ENCODE measurements around the gene EAF1.

Gene EAF1

DNA sequence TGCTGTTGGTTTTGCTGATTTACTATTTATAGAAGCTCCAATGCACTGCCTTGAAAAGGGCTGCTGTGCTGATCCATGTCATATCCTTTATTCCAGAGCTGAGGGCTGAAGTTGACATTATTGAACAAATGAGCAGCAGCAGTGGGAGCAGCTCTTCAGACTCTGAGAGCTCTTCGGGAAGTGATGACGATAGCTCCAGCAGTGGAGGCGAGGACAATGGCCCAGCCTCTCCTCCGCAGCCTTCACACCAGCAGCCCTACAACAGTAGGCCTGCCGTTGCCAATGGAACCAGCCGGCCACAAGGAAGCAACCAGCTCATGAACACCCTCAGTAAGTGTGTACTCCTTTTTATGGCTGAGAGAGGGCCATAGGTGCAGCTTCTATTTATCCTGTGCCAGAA, 8.8 kb downstream of the EAF1 start:
- Mint-ChIP-seq H3K27ac (no peak overlapping the region), H3K27me3 (ENCODE audit: low read depth, poor library complexity) (no peaks in the 10 kb centered on the region), H3K36me3 (ENCODE audit: low read depth) (peaks cover 67% of the 10 kb centered on the region)

DNA sequence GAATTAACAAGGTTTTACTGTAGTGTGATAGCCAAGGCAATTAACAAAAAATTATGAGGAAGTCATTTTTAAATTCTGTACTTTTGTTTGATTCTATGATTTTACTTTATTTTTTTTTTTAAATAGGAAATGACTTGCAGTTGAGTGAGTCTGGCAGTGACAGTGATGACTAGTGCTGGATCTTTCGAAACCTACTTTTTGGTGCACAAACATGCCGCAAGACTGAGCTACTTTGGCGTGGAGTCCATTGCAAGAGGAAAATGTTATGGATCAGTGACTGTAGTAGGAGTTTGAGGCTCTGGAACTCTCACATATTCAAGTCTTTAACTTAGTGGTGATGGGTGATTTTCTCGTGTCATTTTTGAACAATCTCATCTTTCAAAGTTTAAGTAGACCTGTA, 11.6 kb downstream of the EAF1 start:
- no peaks in the 10 kb centered on the region for H3K9me3 Mint-ChIP-seq
- H3K4me1 Mint-ChIP-seq, result no peaks in the 10 kb centered on the region
- H3K27ac Mint-ChIP-seq, result no peak overlapping the region
- DNase-seq, result no peak
- no peak overlapping the region for H3K4me3 Mint-ChIP-seq
- peaks cover 71% of the 10 kb centered on the region for H3K36me3 Mint-ChIP-seq (ENCODE audit: low read depth)
- TF ChIP-seq, protein P1, sequence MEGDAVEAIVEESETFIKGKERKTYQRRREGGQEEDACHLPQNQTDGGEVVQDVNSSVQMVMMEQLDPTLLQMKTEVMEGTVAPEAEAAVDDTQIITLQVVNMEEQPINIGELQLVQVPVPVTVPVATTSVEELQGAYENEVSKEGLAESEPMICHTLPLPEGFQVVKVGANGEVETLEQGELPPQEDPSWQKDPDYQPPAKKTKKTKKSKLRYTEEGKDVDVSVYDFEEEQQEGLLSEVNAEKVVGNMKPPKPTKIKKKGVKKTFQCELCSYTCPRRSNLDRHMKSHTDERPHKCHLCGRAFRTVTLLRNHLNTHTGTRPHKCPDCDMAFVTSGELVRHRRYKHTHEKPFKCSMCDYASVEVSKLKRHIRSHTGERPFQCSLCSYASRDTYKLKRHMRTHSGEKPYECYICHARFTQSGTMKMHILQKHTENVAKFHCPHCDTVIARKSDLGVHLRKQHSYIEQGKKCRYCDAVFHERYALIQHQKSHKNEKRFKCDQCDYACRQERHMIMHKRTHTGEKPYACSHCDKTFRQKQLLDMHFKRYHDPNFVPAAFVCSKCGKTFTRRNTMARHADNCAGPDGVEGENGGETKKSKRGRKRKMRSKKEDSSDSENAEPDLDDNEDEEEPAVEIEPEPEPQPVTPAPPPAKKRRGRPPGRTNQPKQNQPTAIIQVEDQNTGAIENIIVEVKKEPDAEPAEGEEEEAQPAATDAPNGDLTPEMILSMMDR (IDR thresholded peaks at IDR 0.05), result no peak
- H3K27me3 Mint-ChIP-seq (ENCODE audit: low read depth, poor library complexity), result no peaks in the 10 kb centered on the region

More for the DNA sequence above, 8.8 kb downstream of the EAF1 start:
- no peaks in the 10 kb centered on the region for H3K9me3 Mint-ChIP-seq
- H3K4me1 Mint-ChIP-seq, result no peaks in the 10 kb centered on the region
- TF ChIP-seq, protein P1 (IDR thresholded peaks at IDR 0.05), result no peak
- DNase-seq, result no peak
- H3K4me3 Mint-ChIP-seq, result no peak overlapping the region

DNA sequence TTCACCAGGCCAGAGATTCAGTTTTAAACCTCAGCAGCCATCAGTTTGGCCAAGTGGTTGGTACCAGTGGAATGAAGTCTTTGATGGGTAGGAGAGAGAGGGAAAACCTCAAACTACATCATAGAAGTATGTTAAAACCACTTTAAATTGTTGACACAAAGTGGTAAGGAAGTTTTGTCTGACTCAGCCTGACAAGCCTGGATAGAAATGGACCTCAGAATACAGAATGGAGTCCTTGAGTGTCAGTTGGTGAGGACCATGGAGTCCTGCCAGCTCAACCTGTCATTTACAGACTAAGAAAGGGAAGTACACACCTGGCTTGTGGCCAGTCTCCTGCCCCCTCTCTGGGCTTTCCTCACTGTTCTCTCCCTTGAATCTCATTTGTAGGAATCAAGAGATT, 12.1 kb downstream of the EAF1 start:
- TF ChIP-seq, protein P1 (IDR thresholded peaks at IDR 0.05), result no peak
- H3K36me3 Mint-ChIP-seq (ENCODE audit: low read depth), result peaks cover 69% of the 10 kb centered on the region

DNA sequence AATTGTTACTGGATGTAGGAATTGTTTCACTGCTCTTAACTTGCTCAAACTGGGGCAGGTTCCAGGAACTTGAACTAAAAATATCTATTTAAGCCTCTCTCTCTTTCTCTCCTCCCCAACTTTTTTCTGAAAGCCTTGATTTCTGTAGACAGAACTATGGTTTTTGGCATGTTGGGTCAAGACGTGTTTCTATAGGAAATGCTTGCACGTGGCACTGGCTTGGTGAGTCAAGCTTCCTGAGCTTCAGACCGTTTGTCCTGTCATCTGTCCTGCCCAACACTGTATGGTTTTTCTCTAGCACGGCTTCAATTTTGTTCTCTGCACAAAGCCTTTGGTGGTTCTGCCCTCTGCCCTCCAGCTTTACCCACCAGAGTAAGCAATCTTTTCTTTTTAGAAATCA, 13.5 kb downstream of the EAF1 start:
- no peak overlapping the region for H3K27ac Mint-ChIP-seq
- no peak overlapping the region for H3K4me3 Mint-ChIP-seq
- no peak for DNase-seq

More for the DNA sequence above, 12.1 kb downstream of the EAF1 start:
- H3K4me3 Mint-ChIP-seq, result no peak overlapping the region
- no peaks in the 10 kb centered on the region for H3K4me1 Mint-ChIP-seq
- H3K9me3 Mint-ChIP-seq, result no peaks in the 10 kb centered on the region
- H3K27me3 Mint-ChIP-seq (ENCODE audit: low read depth, poor library complexity), result no peaks in the 10 kb centered on the region
- H3K27ac Mint-ChIP-seq, result no peak overlapping the region
- no peak for DNase-seq

DNA sequence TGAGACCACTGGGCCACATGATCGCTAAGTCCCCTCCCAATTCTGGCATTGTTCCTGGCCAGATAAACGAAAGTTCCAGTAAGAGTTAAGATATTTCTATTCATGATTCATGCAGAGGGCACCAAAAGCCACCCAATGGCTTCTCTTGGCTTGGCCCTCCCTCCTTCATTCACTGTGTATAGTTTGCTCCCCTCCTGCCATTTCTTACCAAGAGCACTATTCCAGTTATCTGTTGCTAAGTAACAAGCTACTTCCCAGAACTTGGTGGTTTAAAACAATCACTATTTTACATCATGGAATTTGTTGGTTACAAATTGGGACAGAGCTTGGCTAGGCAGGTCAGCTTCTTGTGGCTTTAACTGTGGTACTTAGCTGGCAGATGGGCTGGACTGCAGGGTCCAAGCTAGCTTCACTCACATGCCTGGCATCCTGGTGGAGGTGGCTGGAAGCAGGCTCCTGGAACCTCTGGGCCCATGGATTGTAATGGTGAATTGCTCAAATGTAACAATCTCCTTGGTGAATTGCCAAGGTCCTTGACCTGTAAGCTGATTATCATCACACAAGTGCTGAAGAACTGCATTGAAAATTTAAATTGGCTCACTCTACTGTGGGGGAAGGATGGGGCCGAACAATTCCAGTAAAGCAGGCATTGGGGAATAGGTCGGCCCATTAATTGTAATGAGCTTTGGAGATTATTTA, 16.6 kb downstream of the EAF1 start:
- no peaks in the 10 kb centered on the region for H3K27me3 Mint-ChIP-seq (ENCODE audit: low read depth, poor library complexity)
- H3K4me1 Mint-ChIP-seq, result no peaks in the 10 kb centered on the region
- H3K9me3 Mint-ChIP-seq, result no peaks in the 10 kb centered on the region
- no peak overlapping the region for H3K4me3 Mint-ChIP-seq
- H3K27ac Mint-ChIP-seq, result no peak overlapping the region
- DNase-seq, result no peak
- TF ChIP-seq, protein P1 (IDR thresholded peaks at IDR 0.05), result no peak
- H3K36me3 Mint-ChIP-seq (ENCODE audit: low read depth), result peaks cover 61% of the 10 kb centered on the region

More for the DNA sequence above, 13.5 kb downstream of the EAF1 start:
- H3K27me3 Mint-ChIP-seq (ENCODE audit: low read depth, poor library complexity), result no peaks in the 10 kb centered on the region
- TF ChIP-seq, protein P1 (IDR thresholded peaks at IDR 0.05), result no peak
- no peaks in the 10 kb centered on the region for H3K9me3 Mint-ChIP-seq
- H3K36me3 Mint-ChIP-seq (ENCODE audit: low read depth), result peaks cover 72% of the 10 kb centered on the region
- no peaks in the 10 kb centered on the region for H3K4me1 Mint-ChIP-seq
